HG02981 (cell line): ENCODE results near the gene CD248.
"Not testable (repeated sequence)": the region's sequence is repeated elsewhere in the genome, so short reads cannot be mapped to it uniquely, and the experiment has no call there.

ENCODE experiments used
- ATAC-seq: cut with Tn5 transposase; IDR thresholded peaks from one replicate; pipeline ENCODE4 v1.9.1; 2021; ENCODE audit warnings: mild to moderate bottlenecking, moderate library complexity; ENCODE audit not compliant: unreplicated experiment

The CD248 gene

DNA sequence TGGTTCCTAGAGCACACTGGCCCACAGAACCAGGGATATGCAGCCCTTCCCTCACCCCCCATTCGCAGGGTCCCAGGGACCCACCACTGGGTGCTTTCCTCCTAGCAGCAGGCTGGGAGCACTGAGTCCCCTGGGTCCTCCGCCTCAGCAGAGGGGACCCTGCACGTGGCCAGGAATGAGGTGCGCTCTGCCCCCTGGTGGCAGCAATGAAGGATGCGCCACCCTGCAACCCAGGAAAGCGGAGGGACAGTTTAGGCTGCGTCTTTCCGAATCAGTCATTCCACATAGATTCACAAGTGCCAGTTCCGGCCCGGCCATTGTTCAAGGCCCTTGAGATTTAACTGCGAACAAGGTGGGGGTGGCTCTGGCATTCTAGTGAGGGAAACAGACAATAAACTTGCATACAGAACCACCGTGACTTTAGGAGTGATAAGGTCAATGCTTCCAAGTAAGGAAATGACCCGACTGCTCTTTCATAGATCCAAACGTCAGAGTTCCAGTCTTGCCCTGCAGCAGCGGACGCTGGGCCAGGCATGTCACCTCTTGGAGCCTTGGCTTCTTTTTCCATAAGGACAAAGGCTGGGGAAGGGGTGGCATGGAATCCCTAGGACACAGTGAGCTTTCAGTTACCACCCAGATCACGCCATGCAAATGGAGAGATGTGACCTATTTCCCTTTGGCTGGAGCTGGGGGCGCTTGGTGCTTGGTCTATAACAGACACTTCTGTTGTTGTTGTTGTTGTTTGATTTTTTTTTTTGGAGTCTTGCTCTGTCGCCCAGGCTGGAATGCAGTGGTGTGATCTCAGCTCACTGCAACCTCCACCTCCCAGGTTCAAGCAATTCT lies 11.7 kb upstream of the CD248 start:
- peak; percentile 63 for ATAC-seq

DNA sequence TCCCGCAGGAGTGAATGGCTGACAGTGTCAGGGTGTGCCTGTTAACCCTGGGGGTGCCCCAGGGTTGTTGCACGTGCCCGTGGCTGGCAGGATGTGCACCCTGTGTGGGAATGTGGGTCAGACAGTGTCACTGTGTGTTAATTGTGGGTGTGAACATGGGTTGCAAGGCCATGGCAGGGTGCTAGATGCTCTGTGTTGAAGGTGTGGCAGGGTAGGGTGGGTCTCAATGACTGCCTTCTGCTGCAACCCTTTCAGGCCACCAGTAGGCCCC lies 11.1 kb upstream of the CD248 start:
- ATAC-seq, result no peak

DNA sequence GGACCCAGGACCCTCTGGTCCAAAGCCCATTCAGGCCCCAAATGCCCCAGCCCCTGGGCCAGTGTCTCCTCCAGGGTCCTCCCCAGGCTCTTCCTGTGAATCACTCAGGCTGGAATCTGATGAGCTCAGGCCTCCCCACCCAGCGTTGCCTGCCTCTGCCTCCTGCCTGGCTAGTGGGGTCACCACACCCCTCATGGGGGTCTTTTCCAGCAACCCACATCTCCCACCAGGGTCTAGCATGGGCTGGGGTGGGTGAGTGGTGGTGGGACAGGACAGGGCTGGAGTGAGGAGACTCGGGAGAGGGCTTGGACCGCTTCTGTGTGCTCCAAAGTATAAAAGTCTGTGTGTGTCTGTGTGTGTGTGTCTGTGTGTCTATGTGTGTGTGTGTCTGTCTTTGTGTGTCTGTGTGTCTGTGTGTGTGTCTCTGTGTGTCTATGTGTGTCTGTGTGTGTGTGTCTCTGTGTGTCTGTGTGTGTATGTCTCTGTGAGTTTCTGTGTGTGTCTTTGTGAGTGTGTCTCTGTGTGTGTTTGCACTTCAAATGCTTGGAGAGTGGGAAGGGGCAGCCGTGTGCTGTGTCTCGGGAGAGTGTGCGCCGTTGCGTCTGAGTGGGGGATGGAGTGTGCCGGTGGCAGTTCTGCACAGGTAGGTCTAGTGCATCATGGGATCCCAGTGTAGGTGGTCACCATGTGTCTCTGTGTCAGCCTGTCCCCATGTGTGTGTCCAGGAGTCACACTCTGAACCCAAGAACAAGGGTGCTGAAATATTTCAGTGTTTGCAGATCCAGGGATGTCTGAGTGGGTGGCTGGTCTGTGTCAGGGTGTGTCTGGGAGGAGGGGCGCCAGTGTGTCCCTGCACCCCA lies 10.6 kb upstream of the CD248 start:
- ATAC-seq, result no peak

DNA sequence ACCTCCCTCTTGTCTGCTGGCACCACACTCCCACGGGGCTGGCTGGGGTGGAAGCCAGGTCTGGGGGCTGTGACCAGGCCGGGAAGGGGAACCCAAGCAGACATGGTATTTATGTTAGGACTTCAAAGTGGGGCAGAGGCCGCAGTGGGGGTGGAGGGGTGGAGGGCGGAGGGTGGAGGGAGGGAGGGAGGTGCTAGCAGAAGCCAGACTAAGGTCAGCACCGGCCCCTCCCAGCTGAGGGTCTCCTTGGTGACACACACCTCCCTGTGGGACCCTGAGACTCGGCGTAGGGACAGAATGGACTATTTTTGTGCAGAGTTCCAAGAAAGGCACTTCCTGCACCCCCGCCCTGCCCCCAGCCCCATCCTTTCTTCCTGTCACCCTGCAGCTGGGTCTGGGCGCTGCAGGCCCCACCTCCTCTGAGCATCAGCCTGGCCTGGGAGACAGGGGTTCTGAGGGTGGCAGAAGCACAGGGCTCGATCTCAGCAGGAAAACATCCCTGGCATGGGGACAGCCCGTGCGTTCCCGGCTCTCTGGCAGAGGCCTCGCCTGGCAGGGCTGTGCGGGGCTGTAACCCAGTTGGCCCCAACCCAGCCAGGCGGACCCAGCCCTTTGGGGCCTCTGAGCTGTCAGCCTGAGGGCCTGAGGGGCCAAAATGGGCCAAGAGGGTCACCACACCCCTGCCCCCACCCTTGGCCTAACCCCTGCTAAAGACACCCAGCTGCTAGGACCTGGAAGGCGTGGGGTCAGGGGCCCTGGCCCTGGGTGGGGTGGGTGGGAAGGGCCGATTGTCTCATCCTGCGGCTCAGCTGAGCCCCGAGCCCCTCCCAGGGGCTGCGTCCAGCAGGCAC lies 9.6 kb upstream of the CD248 start:
- ATAC-seq, result no peak

DNA sequence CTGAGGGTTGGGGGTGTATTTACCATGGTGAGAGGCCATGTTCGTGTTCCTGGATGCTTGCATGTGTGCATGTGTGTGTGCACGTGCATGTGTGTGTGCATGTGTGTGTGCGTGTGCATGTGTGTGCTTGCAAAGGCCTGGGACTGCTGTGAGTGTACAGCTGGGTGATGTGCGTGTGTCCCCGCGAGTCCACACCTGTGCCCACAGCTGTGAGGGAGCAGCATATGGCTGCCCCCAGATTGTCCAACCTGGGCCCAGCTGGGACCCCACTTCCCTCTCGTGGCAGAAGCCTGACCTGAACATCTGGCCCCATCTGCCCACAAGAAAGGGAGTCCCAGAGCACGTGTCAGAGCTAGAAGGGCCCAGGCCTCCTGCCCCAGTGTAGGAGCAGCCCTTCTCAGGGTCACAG lies 8.4 kb upstream of the CD248 start:
- no peak for ATAC-seq

DNA sequence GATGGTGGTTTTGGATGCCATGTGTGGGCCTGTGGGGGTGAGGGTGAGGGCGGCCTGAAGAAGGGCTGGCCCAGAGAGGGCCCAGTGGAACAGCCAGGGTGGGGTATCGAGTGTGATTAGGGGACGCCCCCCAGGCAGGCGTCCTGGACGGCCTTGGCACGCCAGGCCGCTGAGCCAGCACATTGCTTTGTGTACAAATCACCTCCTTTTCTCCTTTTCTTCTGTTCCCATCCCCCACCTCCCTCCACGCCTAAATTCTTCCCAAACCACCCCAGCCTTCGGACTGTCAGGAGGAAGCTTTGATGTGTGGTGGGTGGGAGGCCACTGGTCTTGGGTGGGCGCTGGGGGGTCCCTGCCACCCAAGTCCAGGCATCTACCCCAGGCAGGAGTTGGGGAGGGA lies 7.8 kb upstream of the CD248 start:
- ATAC-seq, result no peak

DNA sequence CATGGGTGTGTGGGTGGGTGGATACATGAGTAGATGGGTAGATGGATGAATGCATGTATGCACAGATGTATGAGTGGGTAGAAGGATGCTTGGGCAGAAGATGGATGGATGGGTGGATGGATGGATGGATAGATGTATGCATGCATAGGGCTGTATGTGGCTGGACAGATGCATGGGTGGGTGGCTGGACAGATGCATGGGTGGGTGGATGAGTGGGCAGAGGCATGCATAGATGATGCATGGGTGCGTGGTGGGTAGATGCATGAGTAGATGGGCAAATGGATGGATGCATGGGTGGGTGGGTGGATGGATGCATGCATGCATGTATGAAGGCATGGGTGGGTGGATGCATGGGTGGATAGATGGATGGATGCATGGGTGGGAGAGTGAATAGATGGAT lies 6.8 kb upstream of the CD248 start:
- no peak for ATAC-seq

DNA sequence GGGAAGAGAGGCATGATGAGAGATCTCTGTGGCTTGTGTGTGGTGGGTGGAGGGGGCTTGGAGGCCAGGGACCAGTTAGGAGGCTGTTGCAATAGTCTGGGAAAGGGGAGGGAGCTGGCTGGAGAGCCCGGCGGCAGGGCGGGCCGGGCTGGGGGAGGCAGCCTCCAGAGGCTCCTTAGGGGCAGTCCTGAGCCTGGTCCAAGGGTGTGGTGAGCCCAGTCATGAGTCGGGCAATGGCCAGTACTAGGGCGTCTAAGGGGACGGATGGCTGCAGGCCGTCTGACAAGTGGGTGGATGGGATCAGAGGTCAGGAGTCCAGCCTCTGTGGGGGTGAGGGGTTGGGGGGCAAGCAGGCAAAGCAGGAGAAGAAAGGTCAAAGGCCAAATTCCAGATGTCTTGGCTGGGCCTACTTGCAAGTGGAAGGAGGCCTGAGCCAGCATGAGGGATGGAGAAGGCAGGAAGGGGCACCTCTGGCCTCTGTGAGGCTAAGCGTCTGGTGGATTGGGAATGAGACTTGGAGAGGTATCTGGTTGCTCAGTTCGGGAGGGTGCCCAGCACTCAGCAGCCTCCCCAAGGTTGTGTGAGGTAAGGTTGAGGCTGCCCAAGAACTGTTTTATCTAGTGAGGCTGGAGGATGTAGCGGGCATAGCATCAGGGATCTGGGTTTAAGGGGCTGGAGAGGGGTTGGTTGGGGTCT lies 6.0 kb upstream of the CD248 start:
- no peak for ATAC-seq

DNA sequence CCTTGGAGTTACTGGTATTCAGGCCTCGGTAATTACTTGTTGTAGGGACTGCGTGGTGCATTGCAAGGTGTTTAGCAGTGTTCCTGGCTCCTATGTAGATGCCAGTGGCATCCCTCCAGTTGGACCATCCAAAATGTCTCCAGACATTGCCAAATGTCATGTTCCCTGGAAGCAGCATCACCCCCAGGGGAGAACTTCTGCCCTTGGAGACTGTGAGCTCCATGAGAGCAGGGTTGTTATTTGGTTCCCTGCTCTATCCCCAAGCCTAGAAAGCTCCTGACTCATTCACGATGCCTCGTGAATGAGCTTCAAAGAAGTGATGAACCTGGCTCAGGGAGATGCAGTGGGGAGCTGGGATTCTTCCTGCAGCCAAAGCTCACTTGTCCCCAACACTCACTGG lies 4.8 kb upstream of the CD248 start:
- no peak for ATAC-seq

DNA sequence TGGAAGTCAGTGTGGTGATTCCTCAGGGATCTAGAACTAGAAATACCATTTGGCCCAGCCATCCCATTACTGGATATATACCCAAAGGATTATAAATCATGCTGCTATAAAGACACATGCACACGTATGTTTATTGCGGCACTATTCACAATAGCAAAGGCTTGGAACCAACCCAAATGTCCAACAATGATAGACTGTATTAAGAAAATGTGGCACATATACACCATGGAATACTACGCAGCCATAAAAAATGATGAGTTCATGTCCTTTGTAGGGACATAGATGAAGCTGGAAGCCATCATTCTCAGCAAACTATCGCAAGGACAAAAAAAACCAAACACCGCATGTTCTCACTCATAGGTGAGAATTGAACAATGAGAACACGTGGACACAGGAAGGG lies 3.9 kb upstream of the CD248 start:
- ATAC-seq, result not testable (repeated sequence)

DNA sequence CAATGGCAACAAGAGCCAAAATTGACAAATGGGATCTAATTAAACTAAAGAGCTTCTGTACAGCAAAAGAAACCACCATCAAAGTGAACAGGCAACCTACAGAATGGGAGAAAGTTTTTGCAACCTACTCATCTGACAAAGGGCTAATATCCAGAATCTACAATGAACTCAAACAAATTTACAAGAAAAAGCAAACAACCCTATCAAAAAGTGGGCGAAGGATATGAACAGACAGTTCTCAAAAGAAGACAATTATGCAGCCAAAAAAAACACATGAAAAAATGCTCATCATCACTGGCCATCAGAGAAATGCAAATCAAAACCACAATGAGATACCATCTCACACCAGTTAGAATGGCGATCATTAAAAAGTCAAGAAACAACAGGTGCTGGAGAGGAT lies 3.4 kb upstream of the CD248 start:
- not testable (repeated sequence) for ATAC-seq

DNA sequence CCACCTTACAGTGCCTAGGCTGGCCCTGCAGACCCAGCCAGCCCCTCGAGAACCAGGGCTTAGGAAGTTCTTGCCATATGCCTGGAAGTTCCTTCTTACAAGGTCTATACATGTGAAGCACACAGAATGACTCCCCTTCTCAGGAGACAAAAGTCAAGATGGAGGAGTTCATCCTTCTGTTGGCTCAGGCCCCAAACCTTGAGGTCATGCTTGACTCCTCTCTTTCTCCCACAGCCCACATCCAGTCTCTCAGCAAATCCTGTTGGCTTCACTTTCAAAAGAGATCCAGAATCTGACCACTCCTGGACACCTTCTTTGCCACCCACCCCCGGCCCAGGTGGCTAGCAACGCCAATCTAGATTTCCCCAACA lies 1.7 kb upstream of the CD248 start:
- ATAC-seq, result no peak

DNA sequence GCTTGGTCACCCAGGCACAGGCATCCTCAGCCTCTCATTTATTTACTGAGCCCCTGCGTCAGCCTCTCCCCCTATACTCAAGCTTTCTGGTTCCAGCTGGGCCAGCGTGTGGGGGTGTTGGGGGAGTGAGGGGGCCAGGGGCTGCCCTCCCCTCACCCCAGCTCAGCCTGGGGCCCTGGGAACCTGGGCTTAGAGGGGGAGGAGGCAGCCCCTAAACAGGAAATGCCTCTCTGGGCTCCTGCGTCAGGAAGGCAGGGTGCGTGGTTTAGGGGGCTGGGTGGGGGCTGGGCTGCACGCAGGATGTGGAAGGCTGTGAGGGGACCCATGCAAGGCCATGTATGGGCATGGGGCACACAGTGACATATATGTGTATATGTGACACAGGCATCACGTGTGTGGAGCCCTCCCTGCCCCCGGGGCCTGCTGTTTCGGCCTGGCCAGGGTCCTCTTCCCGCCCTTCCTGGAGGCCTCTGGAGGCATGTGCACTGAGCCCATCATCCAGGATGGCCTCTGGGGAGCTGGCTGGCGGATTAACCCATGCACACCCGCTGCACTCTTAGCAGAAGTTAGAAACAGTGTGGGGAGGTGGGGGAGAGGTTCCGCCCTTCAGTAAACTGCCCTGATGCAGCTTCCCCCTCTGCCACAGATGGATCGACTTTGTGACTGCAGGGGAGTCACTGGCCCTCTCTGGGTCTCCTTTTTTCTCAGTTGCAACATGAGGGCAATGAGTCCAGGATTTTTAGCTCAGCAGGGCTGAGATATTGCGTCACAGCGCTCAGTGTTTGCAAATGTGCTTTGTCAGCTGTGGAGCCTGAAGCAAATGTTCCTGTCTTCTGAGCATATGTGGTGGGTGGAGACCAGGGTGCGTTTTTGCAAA lies 1.1 kb upstream of the CD248 start:
- ATAC-seq, result no peak

DNA sequence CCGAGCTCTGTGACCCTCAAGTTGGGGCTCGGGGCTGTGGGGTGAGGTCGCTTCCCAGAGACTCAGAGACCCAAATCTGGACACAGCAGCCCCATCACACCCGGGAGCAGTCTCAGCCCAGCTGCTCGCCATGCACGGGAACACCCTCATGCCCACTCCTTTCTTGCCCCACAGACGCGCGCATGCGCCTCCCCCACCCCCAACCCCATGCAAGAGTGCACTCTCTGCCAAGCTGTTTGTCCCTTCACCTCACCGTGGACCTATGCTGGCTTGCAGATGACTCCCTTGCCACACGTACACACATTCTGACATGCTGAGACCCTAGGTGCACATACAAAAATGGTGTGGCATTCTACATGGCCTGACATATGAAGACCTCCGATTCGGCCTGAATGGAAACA lies 478 bp upstream of the CD248 start:
- ATAC-seq, result no peak

DNA sequence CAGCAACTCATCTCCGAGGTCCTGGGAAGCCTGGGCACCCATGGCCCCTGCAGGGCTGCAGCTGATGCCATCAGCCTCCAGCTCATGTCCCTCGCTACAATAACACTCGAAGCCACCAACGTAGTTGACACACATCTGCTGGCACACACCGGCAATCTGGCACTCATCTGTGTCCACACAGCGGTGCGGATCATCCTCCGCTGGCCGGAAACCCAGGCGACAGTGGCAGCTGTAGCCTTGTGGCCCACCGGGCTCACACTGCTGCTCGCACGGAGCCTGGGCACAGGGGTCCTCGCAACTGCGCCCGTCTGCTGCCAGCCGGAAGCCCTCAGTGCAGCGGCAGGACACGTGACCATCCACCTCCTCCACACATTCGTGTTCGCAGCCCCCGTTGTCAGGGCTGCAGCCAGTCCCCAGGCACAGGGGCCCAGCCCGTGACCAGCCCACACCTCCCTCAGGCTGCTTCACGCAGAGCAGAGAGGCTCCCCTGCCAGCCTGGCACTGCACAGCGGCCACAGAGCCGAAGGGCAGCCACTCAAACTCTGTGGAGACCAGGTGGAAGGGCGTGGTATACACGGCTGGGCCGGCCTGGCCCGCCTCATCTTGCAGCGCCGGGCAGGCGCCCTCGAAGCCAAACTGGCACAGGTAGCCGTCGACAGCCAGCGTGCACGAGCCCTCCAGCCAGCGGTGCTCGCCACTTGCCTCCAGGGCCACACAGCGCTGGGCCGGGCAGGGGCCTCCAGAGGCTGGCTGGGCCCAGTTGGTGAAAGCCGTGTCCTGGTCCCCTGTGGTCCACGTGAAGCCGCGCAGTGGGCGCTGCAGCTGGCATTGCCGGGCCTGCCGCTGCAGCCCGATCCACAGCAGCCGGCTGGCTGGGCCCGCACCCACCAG lies 678 bp downstream of the CD248 start:
- ATAC-seq, result no peak

DNA sequence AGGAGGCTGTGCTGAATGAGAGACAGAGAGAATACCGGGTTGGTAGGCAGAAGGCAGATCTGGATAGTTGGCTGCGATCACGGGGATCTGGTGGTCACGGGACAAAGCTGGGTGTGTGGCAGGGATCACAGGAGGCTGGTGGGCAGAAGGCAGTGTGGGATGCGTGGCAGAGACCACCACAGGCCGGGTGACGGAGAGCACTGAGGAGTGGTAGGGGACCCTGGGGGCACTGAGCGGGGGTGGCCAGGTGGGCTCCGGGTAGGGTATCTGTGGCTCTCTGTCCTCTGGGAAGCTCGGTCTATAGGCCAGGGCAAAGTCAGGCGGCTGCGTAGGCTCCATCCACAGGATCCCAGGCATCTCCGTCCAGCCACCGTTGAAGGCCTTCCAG lies 1.4 kb downstream of the CD248 start:
- ATAC-seq, result no peak

DNA sequence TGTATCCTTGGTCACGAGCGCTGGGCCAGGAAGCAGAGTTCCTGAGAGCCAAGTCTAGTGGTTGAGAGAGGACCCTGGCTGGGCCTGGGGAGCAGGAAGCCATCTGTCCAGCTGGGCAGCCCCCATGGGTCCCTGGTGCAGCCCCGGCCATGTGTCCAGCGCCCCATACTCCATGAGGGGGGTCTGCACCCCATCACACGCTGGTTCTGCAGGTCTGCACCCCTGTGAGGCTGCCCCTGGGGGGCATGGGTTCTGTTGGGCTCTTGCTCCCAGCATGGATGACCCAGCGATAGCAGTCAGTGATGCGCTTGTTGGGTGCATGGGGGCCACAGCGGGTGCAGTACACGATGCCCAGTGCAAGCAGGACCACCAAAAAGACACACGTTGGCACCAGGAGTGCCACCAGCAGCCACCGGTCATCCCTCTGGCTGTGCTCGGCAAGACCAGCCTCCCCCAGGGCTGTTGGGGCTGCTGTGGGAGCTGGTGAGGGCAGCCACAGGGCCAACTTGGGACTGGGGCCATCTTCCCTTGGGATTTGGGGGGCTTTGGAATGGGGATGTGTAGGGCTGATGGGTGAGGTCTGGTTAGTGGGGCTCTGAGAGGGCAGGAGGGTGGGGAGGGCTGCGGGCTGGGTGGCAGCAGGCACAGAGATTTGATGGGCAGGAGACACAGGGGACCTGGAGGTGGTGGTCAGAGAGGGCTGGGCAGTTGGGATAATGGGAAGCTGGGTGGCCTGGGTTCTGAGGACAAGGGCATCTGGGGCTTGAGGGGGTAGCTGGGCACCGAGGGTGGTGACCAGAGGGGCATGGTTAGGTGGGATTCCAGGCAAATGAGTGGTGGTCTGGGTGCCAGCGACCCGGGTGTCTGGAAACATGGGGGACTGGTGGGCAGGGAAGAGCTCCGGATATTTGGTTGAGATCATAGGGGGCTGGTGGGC lies 2.0 kb downstream of the CD248 start:
- ATAC-seq, result no peak

DNA sequence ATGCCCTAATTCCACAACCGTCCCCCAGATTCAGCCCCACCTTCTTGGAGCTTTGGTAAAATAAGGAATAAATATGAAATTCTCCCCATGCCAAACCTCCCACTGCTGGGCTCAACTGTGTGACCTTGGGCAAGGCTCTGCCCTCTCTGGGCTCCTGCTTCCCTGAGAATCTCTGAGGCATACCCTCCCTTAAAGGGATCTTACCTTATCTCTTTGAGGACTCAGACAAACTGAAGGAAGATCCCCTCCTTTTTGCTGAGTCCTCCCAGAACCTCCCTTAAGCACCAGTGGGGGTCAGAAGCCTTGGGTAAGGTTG lies 2.7 kb downstream of the CD248 start:
- no peak for ATAC-seq
